GM19035 (cell line): ENCODE results near the gene MGMT.

Source experiments
- ATAC-seq: cut with Tn5 transposase; IDR thresholded peaks from one replicate; pipeline ENCODE4 v1.9.1; 2021; ENCODE audit not compliant: unreplicated experiment

The MGMT gene

GRCh38 chr10:129725890-129726631 is 259.0 kb downstream of the MGMT start:
- ATAC-seq: no peak

- no peak for ATAC-seq
Observed at GRCh38 chr10:129727071-129727470, 260.0 kb downstream of the MGMT start.

- no peak for ATAC-seq
Observed at GRCh38 chr10:129727495-129727894, 260.5 kb downstream of the MGMT start.

GRCh38 chr10:129728246-129728820 is 261.3 kb downstream of the MGMT start:
- no peak for ATAC-seq

GRCh38 chr10:129728905-129729795 is 262.1 kb downstream of the MGMT start:
- ATAC-seq: no peak

GRCh38 chr10:129730272-129730992 is 263.4 kb downstream of the MGMT start:
- no peak for ATAC-seq

GRCh38 chr10:129730993-129731325 is 263.9 kb downstream of the MGMT start:
- ATAC-seq: no peak

GRCh38 chr10:129740532-129741279 is 273.7 kb downstream of the MGMT start:
- ATAC-seq: no peak

GRCh38 chr10:129741280-129741977 is 274.4 kb downstream of the MGMT start:
- ATAC-seq: no peak

GRCh38 chr10:129741978-129742741 is 275.1 kb downstream of the MGMT start:
- ATAC-seq: no peak

- no peak for ATAC-seq
Observed at GRCh38 chr10:129742742-129743550, 275.9 kb downstream of the MGMT start.

- no peak for ATAC-seq
Observed at GRCh38 chr10:129743738-129744133, 276.7 kb downstream of the MGMT start.

GRCh38 chr10:129744134-129745111 is 277.4 kb downstream of the MGMT start:
- no peak for ATAC-seq

GRCh38 chr10:129745186-129745750 is 278.2 kb downstream of the MGMT start:
- no peak for ATAC-seq

GRCh38 chr10:129754211-129755050 is 287.4 kb downstream of the MGMT start:
- ATAC-seq: no peak

GRCh38 chr10:129755158-129755591 is 288.1 kb downstream of the MGMT start:
- ATAC-seq: no peak
